ENCODE results near the gene INPP5J. TPM values are rescaled to one million over a fixed set of nuclear protein-coding genes. Genes with fewer than 3 reads are reported as not detected.
A peak's percentile ranks its signal among the peaks of the same experiment; 100 is the strongest.
"Not testable (repeated sequence)": the region's sequence is repeated elsewhere in the genome, so short reads cannot be mapped to it uniquely, and the experiment has no call there.

The INPP5J gene
- total RNA-seq, 2 donors from 2014 or later = 0.19 TPM; not detected in 1

GRCh38 chr22:31148953-31149627 lies 26.3 kb downstream of the INPP5J start:
- ATAC-seq = peak in 1 of 2 donors; percentile 67
- no peaks in the 10 kb centered on the region for H3K9me3 Mint-ChIP-seq
- H3K27me3 Mint-ChIP-seq = peaks cover 0 to 2% of the 10 kb centered on the region in 2 donors

DNA sequence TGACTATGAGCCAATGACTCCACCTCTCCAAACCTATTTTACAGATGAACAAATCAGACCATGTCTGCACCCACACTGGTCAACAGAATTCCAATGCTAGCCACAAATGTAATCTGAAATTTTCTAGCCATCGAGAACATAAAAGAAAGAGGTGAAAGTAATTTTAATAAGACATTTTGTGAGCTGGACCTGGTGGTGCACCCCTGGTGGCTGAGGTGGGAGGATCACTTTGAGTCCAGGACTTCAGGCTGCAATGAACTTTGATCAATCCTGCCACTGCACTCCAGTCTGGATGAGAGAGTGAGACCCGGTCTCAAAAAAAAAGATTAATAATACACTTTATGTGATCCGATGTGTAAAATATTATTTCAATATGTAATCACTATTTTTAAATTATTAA lies 27.8 kb downstream of the INPP5J start:
- DNase-seq (ENCODE audit: low spot score) (no peak), ATAC-seq (no peak)
- no peak overlapping the region for H3K4me3 Mint-ChIP-seq
- peaks cover 0 to 2% of the 10 kb centered on the region in 2 donors for H3K27me3 Mint-ChIP-seq
- peaks cover 6% of the 10 kb centered on the region for H3K36me3 Mint-ChIP-seq
- no peak overlapping the region for H3K27ac Mint-ChIP-seq
- H3K9me3 Mint-ChIP-seq = no peaks in the 10 kb centered on the region
- no peaks in the 10 kb centered on the region for H3K4me1 Mint-ChIP-seq (ENCODE audit: low read depth in 2 of 2)

More at GRCh38 chr22:31148953-31149627, 26.3 kb downstream of the INPP5J start:
- peaks cover 6% of the 10 kb centered on the region for H3K36me3 Mint-ChIP-seq
- no peaks in the 10 kb centered on the region for H3K4me1 Mint-ChIP-seq (ENCODE audit: low read depth in 2 of 2)
- no peak overlapping the region for H3K4me3 Mint-ChIP-seq
- no peak for DNase-seq (ENCODE audit: low spot score)
- H3K27ac Mint-ChIP-seq = no peak overlapping the region

DNA sequence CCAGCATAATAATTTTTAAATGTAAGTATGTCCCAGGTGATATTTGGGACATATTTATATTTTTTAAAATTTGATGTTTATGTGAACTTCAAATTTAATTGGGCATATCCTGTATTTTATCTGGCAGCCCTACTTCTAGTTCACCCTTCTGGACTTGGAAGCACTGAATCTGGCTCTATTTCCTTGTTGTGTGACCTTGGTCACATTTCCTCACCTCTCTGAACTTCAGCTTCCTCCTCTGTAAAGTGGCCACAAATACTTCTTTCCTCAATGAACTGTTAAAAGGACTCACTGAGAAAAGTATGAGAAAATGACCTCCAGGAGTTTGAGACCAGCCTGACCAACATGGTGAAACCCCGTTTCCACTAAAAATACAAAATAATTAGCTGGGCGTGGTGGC lies 29.1 kb downstream of the INPP5J start:
- no peaks in the 10 kb centered on the region for H3K27me3 Mint-ChIP-seq
- H3K9me3 Mint-ChIP-seq = no peaks in the 10 kb centered on the region
- no peak overlapping the region for H3K27ac Mint-ChIP-seq
- H3K4me3 Mint-ChIP-seq = no peak overlapping the region
- DNase-seq (ENCODE audit: low spot score) = no peak
- H3K36me3 Mint-ChIP-seq = peaks cover 4% of the 10 kb centered on the region
- no peaks in the 10 kb centered on the region for H3K4me1 Mint-ChIP-seq (ENCODE audit: low read depth in 2 of 2)
- ATAC-seq = no peak

DNA sequence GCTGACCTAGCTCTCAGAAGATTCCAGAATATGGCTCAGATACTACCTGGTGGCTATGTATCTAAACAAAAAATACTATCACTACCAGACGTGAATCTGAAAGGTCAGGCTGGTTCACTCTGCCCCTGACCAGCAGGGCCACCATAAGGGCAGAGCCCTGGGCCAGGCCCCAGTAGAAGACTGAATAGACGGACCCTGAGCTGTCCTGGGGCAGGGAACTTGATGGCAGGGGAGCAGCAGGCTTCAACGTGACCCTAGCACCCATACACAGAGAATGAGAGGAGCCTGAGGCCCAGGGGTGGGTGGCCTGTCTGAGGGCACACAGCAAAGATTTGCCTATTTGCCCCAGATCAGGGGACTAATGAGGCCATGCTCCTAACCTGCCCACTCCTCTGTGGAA lies 30.6 kb downstream of the INPP5J start:
- H3K27me3 Mint-ChIP-seq = no peaks in the 10 kb centered on the region
- ATAC-seq (peak in 1 of 2 donors; percentile 20), DNase-seq (ENCODE audit: low spot score) (no peak)
- no peak overlapping the region for H3K27ac Mint-ChIP-seq
- H3K36me3 Mint-ChIP-seq = no peaks in the 10 kb centered on the region
- H3K4me1 Mint-ChIP-seq (ENCODE audit: low read depth in 2 of 2) = no peaks in the 10 kb centered on the region
- H3K4me3 Mint-ChIP-seq = no peak overlapping the region
- no peaks in the 10 kb centered on the region for H3K9me3 Mint-ChIP-seq

DNA sequence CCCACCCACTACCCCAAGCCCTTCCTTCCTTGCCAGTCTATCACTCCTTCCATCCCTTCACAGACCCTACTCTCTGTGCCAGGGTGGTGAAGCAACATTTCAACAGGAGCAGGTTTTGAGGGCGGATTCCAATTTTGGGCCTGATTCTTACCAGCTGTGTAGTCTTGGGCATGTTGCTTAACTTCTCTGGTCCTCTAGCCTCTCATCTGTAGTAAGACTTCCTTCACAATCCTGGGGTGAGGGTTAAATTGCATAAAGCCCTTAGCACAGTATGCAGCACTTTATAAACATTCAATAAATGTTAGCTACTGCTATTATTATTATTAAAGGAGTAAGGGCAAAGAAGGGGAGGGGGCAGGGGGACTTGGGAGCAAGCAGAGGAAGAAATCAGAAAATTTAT lies 32.2 kb downstream of the INPP5J start:
- DNase-seq (ENCODE audit: low spot score) (no peak), ATAC-seq (no peak)
- no peak overlapping the region for H3K4me3 Mint-ChIP-seq
- no peaks in the 10 kb centered on the region for H3K36me3 Mint-ChIP-seq
- H3K4me1 Mint-ChIP-seq (ENCODE audit: low read depth in 2 of 2) = peaks cover 4 to 8% of the 10 kb centered on the region in 2 donors
- H3K27me3 Mint-ChIP-seq = no peaks in the 10 kb centered on the region
- H3K27ac Mint-ChIP-seq = no peak overlapping the region
- no peaks in the 10 kb centered on the region for H3K9me3 Mint-ChIP-seq

DNA sequence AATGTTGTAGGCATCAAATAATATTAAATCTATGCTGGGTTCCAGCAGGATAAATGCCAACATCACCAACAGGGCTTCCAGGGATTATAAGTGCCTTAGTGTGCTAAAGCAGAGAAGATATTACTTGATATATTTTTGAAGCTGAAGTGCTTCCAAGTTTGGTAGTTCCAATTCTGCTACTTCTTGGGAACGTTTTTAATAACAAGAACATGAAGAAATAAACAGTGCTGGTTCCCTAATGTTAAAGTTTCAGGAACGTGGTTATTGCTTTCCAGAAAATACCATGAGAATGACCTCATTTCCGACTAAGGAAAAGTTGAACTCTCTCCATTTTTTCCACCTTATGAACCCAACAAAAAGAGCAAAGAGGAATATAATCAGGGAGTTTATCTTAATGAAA lies 32.7 kb downstream of the INPP5J start:
- H3K4me1 Mint-ChIP-seq (ENCODE audit: low read depth in 2 of 2) = peaks cover 4 to 8% of the 10 kb centered on the region in 2 donors
- no peak overlapping the region for H3K4me3 Mint-ChIP-seq
- H3K27ac Mint-ChIP-seq = no peak overlapping the region
- H3K36me3 Mint-ChIP-seq = no peaks in the 10 kb centered on the region
- ATAC-seq = no peak
- no peaks in the 10 kb centered on the region for H3K27me3 Mint-ChIP-seq
- DNase-seq (ENCODE audit: low spot score) = no peak
- no peaks in the 10 kb centered on the region for H3K9me3 Mint-ChIP-seq

GRCh38 chr22:31160328-31160978 lies 37.7 kb downstream of the INPP5J start:
- peaks cover 26 to 37% of the 10 kb centered on the region in 2 donors for H3K4me1 Mint-ChIP-seq (ENCODE audit: low read depth in 2 of 2)
- H3K4me3 Mint-ChIP-seq = peak overlapping the region; percentile 86
- DNase-seq (ENCODE audit: low spot score) (no peak), ATAC-seq (peak; percentile 45 to 52)
- peak overlapping the region; percentile 92 to 98 for H3K27ac Mint-ChIP-seq
- H3K27me3 Mint-ChIP-seq = no peaks in the 10 kb centered on the region
- no peaks in the 10 kb centered on the region for H3K9me3 Mint-ChIP-seq
- no peaks in the 10 kb centered on the region for H3K36me3 Mint-ChIP-seq

GRCh38 chr22:31161386-31161785 lies 38.6 kb downstream of the INPP5J start:
- ATAC-seq = no peak
- Mint-ChIP-seq H3K4me3 (peak overlapping the region; percentile 86), H3K27me3 (no peaks in the 10 kb centered on the region), H3K9me3 (no peaks in the 10 kb centered on the region), H3K27ac (peak overlapping the region; percentile 92 to 98), H3K36me3 (no peaks in the 10 kb centered on the region), H3K4me1 (ENCODE audit: low read depth in 2 of 2) (peaks cover 30 to 41% of the 10 kb centered on the region in 2 donors)
- no peak for DNase-seq (ENCODE audit: low spot score)

DNA sequence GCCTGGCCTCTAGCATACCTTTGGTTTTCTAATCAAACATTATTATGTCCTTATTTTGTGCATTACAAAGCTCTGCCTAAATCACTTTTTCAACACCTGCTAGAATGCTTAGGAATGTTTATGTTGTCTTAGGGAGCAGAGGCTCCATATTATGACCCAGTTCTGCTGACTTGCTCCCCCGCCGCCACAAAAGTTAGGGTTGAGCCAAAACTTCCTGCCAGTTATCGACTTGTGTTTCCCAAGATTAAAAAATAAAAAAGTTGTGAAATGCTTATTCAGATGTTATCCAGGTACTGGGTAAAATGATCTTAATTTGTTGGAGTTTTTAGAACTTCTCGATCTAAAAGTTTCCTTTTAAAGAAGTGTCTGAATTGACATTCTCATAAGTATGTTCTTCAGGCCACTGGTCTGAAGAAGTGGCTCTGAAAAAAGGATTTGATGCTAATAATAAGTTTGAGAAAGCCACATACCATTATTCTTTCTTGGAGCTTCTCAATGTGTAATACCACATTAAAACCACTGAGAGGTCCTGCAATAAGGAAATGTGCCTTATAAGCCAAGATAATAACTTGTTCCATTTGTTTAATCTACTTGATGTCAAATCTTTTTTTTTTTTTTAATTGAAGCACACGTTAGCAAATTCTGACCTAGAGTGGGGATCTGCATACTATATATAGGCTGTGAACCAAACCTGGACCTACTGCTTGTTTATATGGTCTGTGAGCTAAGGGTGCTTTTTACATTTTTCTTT lies 39.4 kb downstream of the INPP5J start:
- ATAC-seq (no peak), DNase-seq (ENCODE audit: low spot score) (no peak)
- H3K9me3 Mint-ChIP-seq = no peaks in the 10 kb centered on the region
- H3K27me3 Mint-ChIP-seq = no peaks in the 10 kb centered on the region
- peak overlapping the region; percentile 7 to 98 for H3K27ac Mint-ChIP-seq
- peak overlapping the region; percentile 60 for H3K4me3 Mint-ChIP-seq
- peaks cover 34 to 45% of the 10 kb centered on the region in 2 donors for H3K4me1 Mint-ChIP-seq (ENCODE audit: low read depth in 2 of 2)
- H3K36me3 Mint-ChIP-seq = peaks cover 4% of the 10 kb centered on the region

- H3K36me3 Mint-ChIP-seq = peaks cover 9% of the 10 kb centered on the region
- peaks cover 32 to 35% of the 10 kb centered on the region in 2 donors for H3K4me1 Mint-ChIP-seq (ENCODE audit: low read depth in 2 of 2)
- no peak overlapping the region for H3K27ac Mint-ChIP-seq
- no peaks in the 10 kb centered on the region for H3K9me3 Mint-ChIP-seq
- no peak for ATAC-seq
- DNase-seq (ENCODE audit: low spot score) = no peak
- no peak overlapping the region for H3K4me3 Mint-ChIP-seq
- H3K27me3 Mint-ChIP-seq = no peaks in the 10 kb centered on the region
Observed at GRCh38 chr22:31170971-31171370, 48.2 kb downstream of the INPP5J start.

DNA sequence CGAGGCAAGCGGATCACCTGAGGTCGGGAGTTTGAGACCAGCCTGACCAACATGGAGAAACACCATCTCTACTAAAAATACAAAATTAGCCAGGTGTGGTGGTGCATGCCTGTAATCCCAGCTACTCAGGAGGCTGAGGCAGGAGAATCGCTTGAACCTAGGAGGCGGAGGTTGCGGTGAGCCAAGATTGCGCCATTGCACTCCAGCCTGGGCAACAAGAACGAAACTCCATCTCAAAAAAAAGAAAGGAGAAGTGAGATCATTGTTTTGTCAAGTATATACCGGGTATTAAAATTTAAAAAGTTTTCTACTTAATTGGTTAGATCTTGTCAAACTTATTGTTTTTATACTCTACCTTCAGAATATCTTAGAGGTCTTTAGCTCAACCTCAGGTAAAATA lies 49.0 kb downstream of the INPP5J start:
- H3K36me3 Mint-ChIP-seq; DNase-seq (ENCODE audit: low spot score); H3K27ac Mint-ChIP-seq; H3K9me3 Mint-ChIP-seq; H3K4me3 Mint-ChIP-seq; H3K27me3 Mint-ChIP-seq; ATAC-seq: not testable (repeated sequence)
- H3K4me1 Mint-ChIP-seq (ENCODE audit: low read depth in 2 of 2) = peaks cover 26 to 29% of the 10 kb centered on the region in 2 donors

- Mint-ChIP-seq H3K27me3 (no peaks in the 10 kb centered on the region), H3K27ac (peak overlapping the region; percentile 50 to 78), H3K4me1 (ENCODE audit: low read depth in 2 of 2) (peaks cover 20 to 21% of the 10 kb centered on the region in 2 donors), H3K36me3 (peaks cover under 1% of the 10 kb centered on the region), H3K4me3 (no peak overlapping the region), H3K9me3 (no peaks in the 10 kb centered on the region)
- ATAC-seq (no peak), DNase-seq (ENCODE audit: low spot score) (no peak)
Observed at GRCh38 chr22:31173386-31174145, 50.8 kb downstream of the INPP5J start.

DNA sequence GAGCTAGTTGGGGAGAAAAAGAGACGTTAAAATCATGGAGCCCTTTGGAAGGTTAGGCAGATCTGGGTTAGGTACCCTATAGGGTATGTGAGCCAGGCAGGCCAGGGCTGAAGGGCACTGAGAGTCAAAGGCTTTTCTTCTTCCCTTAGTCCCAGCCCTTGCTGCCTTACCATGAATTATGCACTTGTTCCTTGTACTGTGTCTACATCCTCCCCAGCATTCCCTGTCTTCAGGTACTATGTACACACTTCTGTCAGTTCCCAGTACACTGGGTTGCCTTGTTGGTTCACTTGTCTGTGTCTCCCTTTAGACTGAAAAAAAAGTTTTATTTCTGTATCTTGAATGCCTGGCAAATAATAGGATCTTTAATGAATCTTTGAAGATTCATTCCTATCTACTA lies 54.2 kb downstream of the INPP5J start:
- no peak overlapping the region for H3K4me3 Mint-ChIP-seq
- H3K27me3 Mint-ChIP-seq = no peaks in the 10 kb centered on the region
- H3K27ac Mint-ChIP-seq = peak overlapping the region in 1 of 2 donors; percentile 47
- peaks cover 5% of the 10 kb centered on the region for H3K36me3 Mint-ChIP-seq
- ATAC-seq (no peak), DNase-seq (ENCODE audit: low spot score) (no peak)
- H3K9me3 Mint-ChIP-seq = no peaks in the 10 kb centered on the region
- H3K4me1 Mint-ChIP-seq (ENCODE audit: low read depth in 2 of 2) = peaks cover 14 to 18% of the 10 kb centered on the region in 2 donors

All from natural killer cell treated with Interleukin-12 subunit alpha and Interleukin-12 subunit beta and Interleukin-15 and Interleukin-18, amount 100 ng/mL, for 72 hours (primary cell).